Stimulated activated naive B cell treated with anti-CD40 and anti-IgM and Interleukin-4, amounts not matched to agents 10 μg/mL and 1 μg/mL and 100 μg/mL, for 72 hours (primary cell): Measurements from ENCODE around the gene AKT3.
A peak's percentile ranks its signal among the peaks of the same experiment; 100 is the strongest.

ENCODE experiments used
- ATAC-seq, 2 donors: fragments of 150-1000 bp; cut with Tn5 transposase; replicated peaks; 2 replicates each; pipeline ENCODE4 v1.10.0; 2021; ENCODE audit warnings: moderate library complexity in 1 of 2
- DNase-seq: peaks from one replicate; pipeline ENCODE4 v3.0.0; 2021
- H3K27ac Mint-ChIP-seq: one replicate; pipeline ENCODE4 v1.8.0; 2022; ENCODE audit warnings: mild to moderate bottlenecking, mixed read lengths
- H3K27me3 Mint-ChIP-seq, 2 donors: one replicate each; pipeline ENCODE4 v1.8.0; 2022; ENCODE audit warnings: mixed read lengths in 2 of 2
- H3K36me3 Mint-ChIP-seq, 2 donors: one replicate each; pipeline ENCODE4 v1.8.0; 2022; ENCODE audit warnings: mixed read lengths in 2 of 2, mild to moderate bottlenecking in 1 of 2
- H3K4me1 Mint-ChIP-seq, 2 donors: one replicate each; pipeline ENCODE4 v1.8.0; 2022; ENCODE audit warnings: mixed read lengths in 2 of 2, mild to moderate bottlenecking in 1 of 2
- H3K4me3 Mint-ChIP-seq, 2 donors: one replicate each; pipeline ENCODE4 v1.8.0; 2022; ENCODE audit warnings: mild to moderate bottlenecking in 2 of 2, mixed read lengths in 2 of 2, moderate library complexity in 1 of 2
- H3K9me3 Mint-ChIP-seq, 2 donors: one replicate each; pipeline ENCODE4 v1.8.0; 2022; ENCODE audit warnings: mixed read lengths in 2 of 2, mild to moderate bottlenecking in 1 of 2

The AKT3 gene

DNA sequence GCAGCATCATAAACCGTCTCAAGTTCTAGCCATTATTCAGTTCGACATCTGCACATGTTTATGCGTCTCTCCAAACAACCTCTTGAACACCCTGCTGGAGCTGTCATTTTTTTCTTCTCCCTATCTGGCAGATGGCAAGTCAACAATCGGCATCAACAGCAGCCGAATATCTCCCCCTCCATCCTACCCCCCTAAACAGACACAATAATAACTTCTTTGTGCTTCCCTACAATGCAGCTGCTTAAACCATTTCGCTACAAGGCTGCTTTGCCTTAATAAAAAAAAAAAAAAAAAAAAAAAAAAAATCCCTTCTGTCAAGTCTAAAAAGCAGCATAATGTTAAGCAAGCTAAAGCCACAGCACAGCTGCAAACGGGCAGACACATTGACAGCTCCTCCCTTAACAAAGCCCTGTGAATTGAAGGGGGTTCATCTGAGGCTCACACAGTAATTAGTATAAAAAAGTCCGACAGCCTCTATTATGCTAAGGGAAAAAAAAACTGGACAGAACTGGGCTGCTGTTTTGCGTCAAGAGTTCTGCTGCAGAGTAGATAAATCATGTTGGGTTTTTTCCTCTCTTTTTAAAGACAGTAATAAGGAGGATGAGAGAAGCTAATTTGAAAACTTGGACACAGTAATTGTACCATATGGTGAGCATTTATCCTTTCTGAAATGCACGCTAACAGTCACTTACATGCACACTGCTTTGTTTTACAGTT is 136.4 kb downstream of the AKT3 start:
- H3K27ac Mint-ChIP-seq = no peak overlapping the region

DNA sequence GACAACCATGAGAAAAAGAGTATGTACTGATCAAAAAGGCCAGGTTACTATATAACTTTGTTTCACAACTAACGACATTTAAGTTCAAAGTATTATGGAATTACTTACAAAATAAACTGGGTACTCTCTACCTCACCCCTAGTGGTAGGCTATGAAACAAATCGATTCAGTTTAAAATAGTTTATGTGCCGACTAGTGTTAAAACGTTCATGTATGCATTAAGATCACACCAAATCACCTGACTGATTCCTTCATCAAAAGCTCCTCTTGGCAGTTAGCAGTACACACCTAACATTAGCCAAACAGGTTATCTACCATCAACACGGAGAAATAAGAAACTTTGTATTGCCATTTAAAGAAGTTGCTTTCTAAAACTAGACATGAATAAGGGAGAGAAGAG is 137.1 kb downstream of the AKT3 start:
- Mint-ChIP-seq H3K9me3 (no peaks in the 10 kb centered on the region), H3K27me3 (no peaks in the 10 kb centered on the region), H3K4me3 (peak overlapping the region in 1 of 2 donors; percentile 62), H3K36me3 (peaks cover 0 to 2% of the 10 kb centered on the region in 2 donors), H3K27ac (no peak overlapping the region), H3K4me1 (peaks cover 5 to 17% of the 10 kb centered on the region in 2 donors)
- no peak for ATAC-seq
- DNase-seq = no peak

More for the DNA sequence above, 136.4 kb downstream of the AKT3 start:
- peak overlapping the region in 1 of 2 donors; percentile 51 for H3K4me3 Mint-ChIP-seq
- H3K4me1 Mint-ChIP-seq = peaks cover 5 to 17% of the 10 kb centered on the region in 2 donors
- H3K36me3 Mint-ChIP-seq = peaks cover 0 to 2% of the 10 kb centered on the region in 2 donors
- ATAC-seq (no peak), DNase-seq (no peak)
- no peaks in the 10 kb centered on the region for H3K27me3 Mint-ChIP-seq
- no peaks in the 10 kb centered on the region for H3K9me3 Mint-ChIP-seq

DNA sequence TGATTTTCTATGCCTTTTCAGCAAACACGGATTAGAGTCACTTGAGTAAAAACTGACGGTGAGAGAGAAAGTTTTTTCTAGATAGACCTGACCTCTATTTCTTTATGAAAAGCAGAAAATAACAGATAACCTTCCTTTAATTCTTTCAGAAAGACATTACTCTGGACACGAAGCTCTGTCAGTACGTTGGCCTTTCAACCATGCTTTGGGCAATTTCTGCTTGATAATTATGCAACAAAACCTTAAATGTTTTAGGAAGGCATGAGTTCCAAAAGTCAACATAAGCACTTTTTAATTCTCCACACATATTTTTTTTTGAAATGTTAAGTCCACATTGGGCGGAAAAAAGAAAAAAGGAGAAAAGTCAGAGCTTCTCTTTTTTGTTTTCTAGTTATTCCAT is 137.8 kb downstream of the AKT3 start:
- Mint-ChIP-seq H3K4me3 (no peak overlapping the region), H3K9me3 (no peaks in the 10 kb centered on the region), H3K27me3 (no peaks in the 10 kb centered on the region), H3K27ac (no peak overlapping the region), H3K4me1 (peaks cover 5 to 17% of the 10 kb centered on the region in 2 donors), H3K36me3 (peaks cover 0 to 2% of the 10 kb centered on the region in 2 donors)
- no peak for DNase-seq
- ATAC-seq = no peak

DNA sequence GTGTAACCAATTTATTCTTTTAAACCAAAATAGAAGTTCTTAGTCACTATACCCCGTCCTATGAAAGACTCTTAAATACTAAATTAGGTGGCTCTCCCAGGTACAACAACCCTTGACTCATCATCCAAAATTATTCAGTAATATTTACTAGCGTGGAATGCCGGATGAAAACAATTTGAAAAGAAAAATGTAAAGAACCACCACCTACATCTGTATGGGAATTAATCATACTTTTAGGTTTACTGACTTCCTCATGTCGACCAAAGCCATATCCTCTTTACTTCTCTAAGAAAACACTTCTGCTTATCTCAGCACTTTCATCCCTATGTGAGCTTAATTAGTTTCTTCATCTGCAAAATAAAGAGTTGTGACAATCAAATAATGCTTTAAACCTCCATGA is 139.6 kb downstream of the AKT3 start:
- no peak overlapping the region for H3K4me3 Mint-ChIP-seq
- no peaks in the 10 kb centered on the region for H3K36me3 Mint-ChIP-seq
- DNase-seq (no peak), ATAC-seq (peak in 1 of 2 donors; percentile 39)
- no peaks in the 10 kb centered on the region for H3K9me3 Mint-ChIP-seq
- H3K27me3 Mint-ChIP-seq = no peaks in the 10 kb centered on the region
- H3K4me1 Mint-ChIP-seq = peaks cover 5 to 17% of the 10 kb centered on the region in 2 donors
- no peak overlapping the region for H3K27ac Mint-ChIP-seq

DNA sequence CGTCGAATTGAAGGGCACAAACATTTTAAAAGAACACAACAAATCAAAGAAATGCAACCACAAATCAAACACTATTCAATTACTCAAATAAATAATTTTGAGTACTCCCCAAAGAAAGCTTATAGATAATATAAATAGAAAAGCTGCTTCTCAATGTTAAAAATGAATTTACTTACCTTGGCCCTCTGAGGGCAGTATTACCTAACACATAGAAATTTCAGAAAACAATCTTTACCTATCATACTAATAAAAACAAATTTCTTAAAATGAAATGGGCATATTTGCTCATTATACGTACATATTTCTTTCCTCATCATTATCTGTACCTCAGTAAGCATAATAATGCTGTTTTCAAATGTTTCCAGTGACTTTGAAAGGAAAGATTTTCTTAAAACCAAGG is 141.8 kb downstream of the AKT3 start:
- H3K36me3 Mint-ChIP-seq = no peaks in the 10 kb centered on the region
- H3K4me1 Mint-ChIP-seq = peaks cover 3 to 10% of the 10 kb centered on the region in 2 donors
- H3K27me3 Mint-ChIP-seq = no peaks in the 10 kb centered on the region
- H3K4me3 Mint-ChIP-seq = no peak overlapping the region
- no peaks in the 10 kb centered on the region for H3K9me3 Mint-ChIP-seq
- no peak overlapping the region for H3K27ac Mint-ChIP-seq
- ATAC-seq (no peak), DNase-seq (no peak)

DNA sequence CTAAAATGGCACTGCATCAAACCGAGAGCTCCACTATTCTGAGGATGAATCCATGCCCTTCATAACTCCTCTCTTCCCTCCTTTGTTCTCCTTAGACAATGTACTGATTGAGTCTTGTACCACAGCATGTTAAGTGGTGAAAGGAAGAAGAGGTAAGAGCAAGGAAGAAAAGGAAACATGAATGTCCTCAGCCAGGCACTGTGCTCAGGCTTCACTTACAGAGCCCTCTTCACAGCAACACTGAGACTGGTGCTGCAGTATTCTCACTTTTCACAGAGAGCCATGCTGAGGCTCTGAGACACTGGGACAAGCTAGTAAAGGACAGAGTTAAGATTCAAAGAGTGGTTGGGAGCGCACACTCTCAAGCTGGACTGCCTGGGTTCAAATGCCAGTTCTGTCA is 143.5 kb downstream of the AKT3 start:
- DNase-seq = no peak
- Mint-ChIP-seq H3K36me3 (no peaks in the 10 kb centered on the region), H3K9me3 (no peaks in the 10 kb centered on the region), H3K4me1 (peaks cover 0 to 6% of the 10 kb centered on the region in 2 donors), H3K27ac (no peak overlapping the region), H3K4me3 (no peak overlapping the region), H3K27me3 (no peaks in the 10 kb centered on the region)
- ATAC-seq = no peak

DNA sequence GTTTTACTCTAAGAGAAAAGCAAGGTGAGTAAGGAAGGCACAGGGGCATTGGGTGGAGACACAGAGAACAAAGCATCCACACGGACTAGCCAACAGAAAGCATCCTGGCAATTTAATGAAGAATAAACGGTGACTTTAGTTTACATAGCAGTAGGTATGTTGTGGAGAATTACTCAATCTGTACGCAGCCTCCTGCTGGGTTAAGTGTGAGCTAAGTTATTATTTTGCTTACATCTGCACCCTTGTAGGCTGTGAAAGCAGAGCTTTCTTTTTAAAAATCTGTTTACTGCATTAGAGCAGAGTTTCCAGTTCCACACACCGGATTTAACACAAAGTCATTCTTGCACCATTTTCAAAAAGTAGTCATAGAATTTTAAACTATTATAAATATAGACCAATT is 144.5 kb downstream of the AKT3 start:
- Mint-ChIP-seq H3K4me3 (no peak overlapping the region), H3K9me3 (no peaks in the 10 kb centered on the region), H3K27ac (no peak overlapping the region), H3K4me1 (peaks cover 0 to 3% of the 10 kb centered on the region in 2 donors), H3K36me3 (no peaks in the 10 kb centered on the region), H3K27me3 (no peaks in the 10 kb centered on the region)
- DNase-seq (no peak), ATAC-seq (no peak)

DNA sequence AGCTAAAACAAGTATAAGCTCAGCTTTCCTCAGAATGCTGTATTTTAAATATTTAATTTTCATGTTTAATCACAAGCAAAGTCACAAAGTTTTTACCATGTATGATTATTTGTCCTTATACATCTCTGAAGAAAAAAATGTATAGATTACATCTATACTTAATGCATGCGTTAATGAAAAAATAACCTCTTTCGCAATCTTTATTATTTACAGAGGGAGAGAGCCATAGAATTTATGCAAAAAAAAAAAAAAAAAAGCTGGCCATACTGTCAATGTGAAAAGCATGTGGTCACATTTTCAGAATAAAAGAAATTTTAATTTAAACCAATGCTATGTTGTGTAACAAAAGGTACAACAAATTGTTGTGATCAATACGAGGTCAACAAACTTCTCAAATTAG is 148.2 kb downstream of the AKT3 start:
- DNase-seq (no peak), ATAC-seq (no peak)
- H3K9me3 Mint-ChIP-seq = no peaks in the 10 kb centered on the region
- no peaks in the 10 kb centered on the region for H3K4me1 Mint-ChIP-seq
- no peak overlapping the region for H3K4me3 Mint-ChIP-seq
- H3K27ac Mint-ChIP-seq = no peak overlapping the region
- no peaks in the 10 kb centered on the region for H3K27me3 Mint-ChIP-seq
- H3K36me3 Mint-ChIP-seq = no peaks in the 10 kb centered on the region

DNA sequence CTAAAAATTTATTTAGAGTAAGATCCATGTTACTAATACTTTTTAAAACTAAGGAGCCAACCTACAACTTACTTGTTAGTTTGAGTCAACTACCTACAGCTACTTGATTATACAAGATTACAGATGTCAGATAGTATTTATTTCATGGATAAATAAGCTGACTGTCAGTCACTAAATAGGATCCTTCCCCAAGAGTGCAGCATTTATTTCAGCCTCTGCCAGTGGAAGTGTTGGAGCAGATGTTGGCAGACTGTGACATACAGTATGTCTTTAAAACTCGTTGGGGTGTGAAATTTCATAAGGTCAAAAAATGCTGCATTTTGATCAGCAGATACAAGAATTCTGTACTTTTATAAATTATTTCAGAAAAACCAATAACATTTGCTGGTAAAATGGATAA is 156.2 kb downstream of the AKT3 start:
- no peaks in the 10 kb centered on the region for H3K27me3 Mint-ChIP-seq

DNA sequence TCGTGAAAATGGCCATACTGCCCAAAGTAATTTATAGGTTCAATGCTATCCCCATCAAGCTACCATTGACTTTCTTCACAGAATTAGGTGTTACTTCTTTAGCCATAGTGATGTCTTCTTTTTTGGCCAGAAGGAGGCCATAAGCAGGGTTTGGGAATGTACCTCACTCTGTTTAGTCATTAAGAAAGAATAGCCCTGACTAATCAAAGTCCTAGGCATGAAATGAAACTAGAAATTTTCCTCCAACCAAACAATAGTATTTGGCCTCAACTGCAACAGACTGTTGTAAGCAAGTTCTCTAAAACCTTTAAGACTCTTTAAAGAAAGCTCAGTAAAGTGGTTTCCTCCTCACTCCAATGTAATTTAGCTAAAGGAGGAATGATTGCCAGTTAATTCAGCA is 163.9 kb downstream of the AKT3 start:
- H3K36me3 Mint-ChIP-seq = peaks cover 32 to 52% of the 10 kb centered on the region in 2 donors
- no peak overlapping the region for H3K4me3 Mint-ChIP-seq
- H3K27me3 Mint-ChIP-seq = no peaks in the 10 kb centered on the region
- DNase-seq = no peak
- H3K27ac Mint-ChIP-seq = no peak overlapping the region
- peaks cover 0 to 2% of the 10 kb centered on the region in 2 donors for H3K4me1 Mint-ChIP-seq
- H3K9me3 Mint-ChIP-seq = peaks cover 0 to 3% of the 10 kb centered on the region in 2 donors
- peak; percentile 53 to 78 for ATAC-seq

More for the DNA sequence above, 156.2 kb downstream of the AKT3 start:
- Mint-ChIP-seq H3K9me3 (no peaks in the 10 kb centered on the region), H3K4me1 (no peaks in the 10 kb centered on the region), H3K36me3 (peaks cover 16 to 19% of the 10 kb centered on the region in 2 donors), H3K4me3 (no peak overlapping the region), H3K27ac (no peak overlapping the region)
- DNase-seq (no peak), ATAC-seq (no peak)

DNA sequence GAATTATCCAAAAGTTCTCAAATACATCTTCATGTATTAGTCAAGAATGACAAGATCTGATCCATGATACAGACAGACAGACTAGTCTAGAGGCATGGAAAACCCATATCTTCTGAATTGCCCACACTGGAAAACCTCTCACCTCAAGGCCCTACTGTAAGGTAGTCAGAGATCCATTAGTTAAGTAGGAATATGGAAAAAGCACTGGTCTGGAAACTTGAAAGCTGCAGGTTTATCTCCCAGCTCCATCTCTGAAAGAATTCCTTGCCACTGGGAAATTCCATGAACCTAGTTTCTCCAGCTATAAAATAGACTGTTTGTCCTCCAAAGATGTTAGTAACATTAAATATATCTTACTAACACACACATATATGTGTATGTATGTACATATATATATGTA is 169.2 kb downstream of the AKT3 start:
- Mint-ChIP-seq H3K4me1 (peaks cover 0 to 2% of the 10 kb centered on the region in 2 donors), H3K4me3 (no peak overlapping the region), H3K36me3 (peaks cover 28 to 46% of the 10 kb centered on the region in 2 donors), H3K27me3 (no peaks in the 10 kb centered on the region), H3K27ac (no peak overlapping the region), H3K9me3 (peaks cover 0 to 3% of the 10 kb centered on the region in 2 donors)
- ATAC-seq = no peak
- no peak for DNase-seq

DNA sequence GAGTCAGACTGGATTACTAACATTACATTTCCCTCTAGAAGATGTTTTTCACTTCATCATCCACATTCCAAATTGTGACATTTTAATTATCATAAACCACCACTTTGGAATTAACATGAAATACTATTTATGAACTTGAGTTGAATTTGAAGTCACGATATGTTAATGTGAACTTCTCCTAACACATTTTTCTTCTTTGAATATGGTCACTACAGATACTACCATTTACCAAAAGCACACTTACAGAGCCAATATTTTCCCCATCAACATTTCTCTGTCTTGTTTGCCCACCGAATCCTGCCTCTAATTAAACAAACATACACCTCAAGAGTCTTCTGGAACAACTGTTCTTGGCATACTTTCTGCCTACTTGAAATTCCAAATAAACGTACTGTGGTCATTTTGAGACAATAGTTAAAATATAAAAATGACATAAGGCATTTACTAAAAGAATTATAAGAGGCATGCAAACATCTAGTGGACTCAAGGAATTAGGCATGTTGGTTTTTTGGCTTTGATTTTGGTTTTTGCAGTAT is 177.4 kb downstream of the AKT3 start:
- Mint-ChIP-seq H3K36me3 (peaks cover 22 to 28% of the 10 kb centered on the region in 2 donors), H3K27ac (no peak overlapping the region), H3K4me1 (peaks cover 3 to 10% of the 10 kb centered on the region in 2 donors), H3K9me3 (peaks cover 3 to 4% of the 10 kb centered on the region in 2 donors), H3K4me3 (no peak overlapping the region), H3K27me3 (no peaks in the 10 kb centered on the region)
- ATAC-seq (no peak), DNase-seq (no peak)

DNA sequence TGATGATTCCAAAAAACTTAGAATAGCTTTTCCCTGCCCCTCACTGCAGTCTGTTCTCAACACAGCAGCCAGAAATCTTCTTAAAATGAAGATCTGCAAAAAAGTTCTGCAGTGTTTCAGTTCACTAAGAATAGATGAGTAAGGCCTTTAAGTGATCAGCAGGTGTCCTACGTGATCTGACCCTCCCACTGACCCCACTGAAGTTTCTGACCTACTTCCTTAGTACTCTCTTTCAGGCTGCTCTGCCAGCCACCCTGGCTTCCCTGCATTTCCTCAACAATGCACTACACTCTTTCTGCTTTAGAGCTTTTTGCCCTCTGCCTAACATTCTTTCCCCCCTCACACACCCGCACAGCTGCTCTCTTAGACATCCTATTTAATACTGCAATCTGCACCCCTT is 182.5 kb downstream of the AKT3 start:
- no peaks in the 10 kb centered on the region for H3K27me3 Mint-ChIP-seq
- no peak overlapping the region for H3K27ac Mint-ChIP-seq
- DNase-seq = no peak
- H3K9me3 Mint-ChIP-seq = peaks cover 3 to 4% of the 10 kb centered on the region in 2 donors
- H3K36me3 Mint-ChIP-seq = peaks cover 24 to 34% of the 10 kb centered on the region in 2 donors
- H3K4me1 Mint-ChIP-seq = peaks cover 3 to 20% of the 10 kb centered on the region in 2 donors
- H3K4me3 Mint-ChIP-seq = no peak overlapping the region
- peak; percentile 36 to 57 for ATAC-seq

DNA sequence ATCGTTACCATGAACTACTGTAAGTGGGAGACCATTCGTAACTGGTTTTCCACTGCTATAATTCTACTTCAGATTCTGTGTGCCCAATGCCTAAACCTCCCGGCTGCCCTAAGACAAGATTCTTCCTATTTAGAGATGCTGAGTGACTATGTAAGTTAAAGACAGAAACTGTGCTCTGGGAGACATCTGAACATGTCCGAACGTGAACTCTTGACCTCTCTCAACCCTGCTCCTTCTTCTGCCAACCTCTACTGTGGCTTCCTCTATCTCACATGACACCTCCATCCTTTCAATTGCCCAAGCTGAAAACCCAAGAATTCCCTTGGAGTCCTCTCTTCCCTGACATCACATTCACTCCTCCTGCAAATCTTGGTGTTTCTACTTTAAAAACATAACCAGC is 182.9 kb downstream of the AKT3 start:
- DNase-seq (no peak), ATAC-seq (no peak)
- H3K27me3 Mint-ChIP-seq = no peaks in the 10 kb centered on the region
- no peak overlapping the region for H3K4me3 Mint-ChIP-seq
- H3K36me3 Mint-ChIP-seq = peaks cover 26 to 34% of the 10 kb centered on the region in 2 donors
- H3K27ac Mint-ChIP-seq = no peak overlapping the region
- H3K9me3 Mint-ChIP-seq = peaks cover 3 to 4% of the 10 kb centered on the region in 2 donors
- H3K4me1 Mint-ChIP-seq = peaks cover 3 to 20% of the 10 kb centered on the region in 2 donors

DNA sequence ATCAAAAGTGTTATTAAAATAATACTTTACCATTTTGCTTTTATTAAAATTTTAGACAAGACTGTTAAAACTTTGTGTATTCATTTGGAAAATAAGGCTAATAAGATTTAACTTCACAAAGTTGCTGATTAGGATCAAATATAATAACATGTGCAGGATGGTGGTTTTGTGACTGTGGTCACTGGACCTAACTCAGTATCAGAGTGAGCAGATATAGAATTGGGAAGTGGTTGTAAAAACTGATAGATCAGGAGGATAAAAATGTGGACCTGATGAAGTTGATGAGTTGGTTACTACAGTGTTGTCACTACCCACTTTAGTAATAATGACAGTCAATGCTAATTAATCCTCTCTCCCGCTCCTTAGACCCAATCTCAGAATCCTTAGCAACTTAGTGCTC is 186.4 kb downstream of the AKT3 start:
- Mint-ChIP-seq H3K9me3 (peaks cover 4% of the 10 kb centered on the region in 2 donors), H3K27me3 (no peaks in the 10 kb centered on the region), H3K36me3 (peaks cover 33 to 49% of the 10 kb centered on the region in 2 donors), H3K4me1 (peaks cover 3 to 19% of the 10 kb centered on the region in 2 donors), H3K27ac (no peak overlapping the region), H3K4me3 (no peak overlapping the region)
- DNase-seq = no peak
- ATAC-seq = no peak
